Esophagus muscularis mucosa (tissue), 4 donors: Measurements from ENCODE around the gene MBD5.

ENCODE experiments used
- CTCF ChIP-seq, 3 experiments: fragments of 200-600 bp in 2 of 3; fragments of 450-650 bp in 1 of 3; sonication (generic) in 2 of 3; IDR thresholded peaks; one replicate each; pipeline ENCODE4 v1.5.1; 2017 to 2019; ENCODE audit warnings: antibody characterized with exemption in 3 of 3, mild to moderate bottlenecking in 2 of 3, moderate library complexity in 1 of 3
- EP300 ChIP-seq: sonication (generic); formaldehyde crosslinking; IDR thresholded peaks from one replicate; pipeline ENCODE4 v1.6.1; 2017; ENCODE audit warnings: antibody characterized with exemption
- POLR2A ChIP-seq: fragments of 450-650 bp; IDR thresholded peaks from one replicate; pipeline ENCODE4 v1.6.1; 2017; ENCODE audit warnings: antibody characterized with exemption, moderate library complexity, mild to moderate bottlenecking, low read depth
- POLR2AphosphoS5 ChIP-seq, 2 donors: sonication (generic); formaldehyde crosslinking; IDR thresholded peaks; one replicate each; pipeline ENCODE4 v1.6.1; 2017; ENCODE audit warnings: antibody characterized with exemption in 2 of 2

- TF ChIP-seq CTCF (IDR thresholded peaks at IDR 0.05) = no peak
- TF ChIP-seq POLR2A = no peak
- TF ChIP-seq POLR2AphosphoS5 (IDR thresholded peaks at IDR 0.05) = no peak
- no peak for TF ChIP-seq EP300
Measured at GRCh38 chr2:148026573-148026972, 5.7 kb downstream of the MBD5 start.
